ENCODE measurements around the gene RUFY2. TPM values are rescaled to one million over a fixed set of nuclear protein-coding genes. Genes with fewer than 3 reads are reported as not detected.
"Not testable (repeated sequence)": the region's sequence is repeated elsewhere in the genome, so short reads cannot be mapped to it uniquely, and the experiment has no call there.

The RUFY2 gene
- total RNA-seq, 1 donor from 2014 or later: 18.2 TPM

DNA sequence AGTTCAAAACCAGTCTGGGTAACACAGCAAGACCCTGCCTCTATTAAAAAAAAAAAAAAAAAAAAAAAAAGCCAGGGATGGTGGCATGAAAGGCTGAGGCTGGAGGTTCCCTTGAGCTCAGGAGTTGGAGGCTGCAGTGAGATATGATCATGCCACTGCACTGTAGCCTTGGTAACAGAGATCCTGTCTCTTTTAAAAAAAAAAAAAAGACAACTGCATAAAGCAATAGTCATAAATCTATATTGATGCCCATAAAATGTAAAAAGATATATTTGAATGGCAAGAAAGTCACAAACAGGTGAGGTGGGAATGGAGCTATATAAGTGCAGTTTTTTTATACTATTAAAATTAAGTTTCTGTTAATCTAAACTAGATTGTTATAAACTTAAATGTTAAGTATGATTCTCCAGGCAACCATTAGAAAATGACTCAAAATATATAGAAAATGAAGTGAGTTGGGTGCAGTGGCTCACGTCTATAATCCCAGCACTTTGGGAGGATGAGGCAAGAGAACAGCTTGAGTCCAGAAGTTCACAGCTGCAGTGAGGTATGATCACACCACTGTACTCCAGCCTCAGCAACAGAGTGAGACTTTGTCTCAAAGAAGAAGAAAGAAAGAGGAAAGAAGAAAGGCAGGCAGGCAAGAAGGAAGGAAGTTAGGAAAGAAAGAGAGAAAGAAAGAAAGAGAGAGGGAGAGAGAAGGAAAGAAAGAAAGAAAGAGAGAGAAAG lies 88.6 kb downstream of the RUFY2 start:
- no peak for DNase-seq

- no peak for DNase-seq
These were observed 91.5 kb downstream of the RUFY2 start for GRCh38 chr10:68315582-68315981.

DNA sequence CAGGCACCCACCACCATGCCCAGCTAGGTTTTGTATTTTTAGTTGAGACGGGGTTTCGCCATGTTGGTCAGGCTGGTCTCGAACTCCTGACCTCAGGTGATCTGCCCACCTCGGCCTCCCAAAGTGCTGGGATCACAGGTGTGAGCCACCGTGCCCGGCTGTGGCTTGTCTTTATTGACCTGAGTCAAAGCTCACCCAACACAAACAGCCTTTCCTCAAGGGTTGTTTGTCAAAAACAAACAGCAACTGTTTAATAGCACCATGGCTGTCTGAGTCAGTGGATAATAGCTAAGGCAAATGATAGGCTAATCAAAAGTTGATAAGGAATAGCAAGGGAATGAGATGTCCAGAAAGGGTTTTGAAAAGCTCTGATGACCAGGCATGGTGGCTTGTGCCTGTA lies 92.1 kb downstream of the RUFY2 start:
- DNase-seq: not testable (repeated sequence)

DNA sequence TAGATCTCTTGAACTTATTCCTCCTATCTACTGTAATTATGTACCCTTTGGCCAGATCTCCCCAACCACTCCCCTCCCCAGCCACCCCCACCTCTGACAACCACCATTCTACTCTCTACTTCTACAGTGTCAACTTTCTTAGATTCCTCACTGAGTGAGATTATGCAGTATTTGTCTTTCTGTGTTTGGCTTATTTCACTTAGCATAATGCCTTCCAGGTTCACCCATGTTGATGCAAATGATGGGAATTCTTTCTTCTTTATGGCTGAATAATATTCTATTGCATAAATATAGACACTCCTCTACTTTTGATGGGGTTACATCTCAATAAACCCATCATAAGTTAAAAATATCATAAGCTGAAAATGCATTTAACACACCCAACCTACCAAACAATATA lies 96.5 kb downstream of the RUFY2 start:
- DNase-seq: no peak

DNA sequence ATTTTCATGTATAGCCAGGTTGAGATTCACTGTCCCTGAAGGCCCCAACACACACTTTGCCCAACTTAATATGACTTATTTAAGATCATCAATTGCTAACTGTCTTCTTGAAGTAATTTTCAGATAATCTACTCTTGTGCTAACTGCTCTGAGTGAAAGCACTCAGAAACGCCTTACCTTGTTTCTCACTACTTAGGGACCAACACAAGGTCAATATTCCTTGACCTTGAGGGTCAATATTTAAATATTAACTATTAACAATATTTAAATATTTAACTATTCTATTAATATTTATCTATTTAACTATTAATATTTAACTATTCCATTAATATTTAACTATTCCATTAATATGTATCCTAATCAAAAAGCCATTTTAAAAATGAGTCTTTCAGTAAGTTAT lies 101.2 kb downstream of the RUFY2 start:
- no peak for DNase-seq

DNA sequence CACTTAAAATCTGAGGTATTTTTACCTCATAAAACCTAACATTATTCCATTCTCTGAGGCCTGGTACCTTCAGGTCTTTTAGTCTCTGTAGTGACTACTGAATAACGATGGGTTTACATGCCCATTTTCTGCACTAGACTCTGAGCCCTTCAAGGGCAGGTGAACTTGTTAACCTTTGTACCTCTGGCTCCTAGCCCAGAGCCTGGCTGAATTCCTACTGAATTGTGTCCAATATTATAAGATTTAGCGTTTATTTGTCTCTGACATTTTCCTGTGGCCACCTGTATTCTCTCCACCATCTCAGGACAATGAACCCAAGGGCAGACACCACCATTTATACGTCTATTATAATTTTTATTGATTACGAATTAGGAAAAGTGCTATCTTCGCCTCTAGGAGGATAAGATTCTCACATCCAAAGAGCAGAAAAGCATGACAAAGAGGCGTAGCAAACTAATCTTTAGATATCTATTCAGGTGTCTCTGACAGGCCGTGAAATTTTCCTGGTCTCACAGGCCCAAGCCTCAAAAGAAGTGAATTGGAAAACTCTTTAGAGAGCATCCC lies 103.1 kb downstream of the RUFY2 start:
- DNase-seq: no peak

- DNase-seq: no peak
These were observed 104.2 kb downstream of the RUFY2 start for GRCh38 chr10:68302871-68303270.

DNA sequence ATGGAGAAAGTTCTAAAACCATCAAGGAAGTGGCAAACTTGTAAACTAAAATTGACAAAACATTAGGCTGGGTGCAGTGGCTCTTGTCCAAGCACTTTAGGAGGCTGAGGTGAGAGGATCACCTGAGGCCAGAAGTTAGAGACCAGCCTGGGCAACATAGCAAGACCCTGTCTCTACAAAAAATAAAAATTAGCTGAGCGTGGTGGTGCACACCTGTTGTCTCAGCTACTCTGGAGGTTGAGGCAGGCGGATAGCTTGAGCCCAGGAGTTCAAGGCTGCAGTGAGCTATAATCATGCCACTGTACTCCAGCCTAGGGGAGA lies 104.6 kb downstream of the RUFY2 start:
- DNase-seq: no peak

DNA sequence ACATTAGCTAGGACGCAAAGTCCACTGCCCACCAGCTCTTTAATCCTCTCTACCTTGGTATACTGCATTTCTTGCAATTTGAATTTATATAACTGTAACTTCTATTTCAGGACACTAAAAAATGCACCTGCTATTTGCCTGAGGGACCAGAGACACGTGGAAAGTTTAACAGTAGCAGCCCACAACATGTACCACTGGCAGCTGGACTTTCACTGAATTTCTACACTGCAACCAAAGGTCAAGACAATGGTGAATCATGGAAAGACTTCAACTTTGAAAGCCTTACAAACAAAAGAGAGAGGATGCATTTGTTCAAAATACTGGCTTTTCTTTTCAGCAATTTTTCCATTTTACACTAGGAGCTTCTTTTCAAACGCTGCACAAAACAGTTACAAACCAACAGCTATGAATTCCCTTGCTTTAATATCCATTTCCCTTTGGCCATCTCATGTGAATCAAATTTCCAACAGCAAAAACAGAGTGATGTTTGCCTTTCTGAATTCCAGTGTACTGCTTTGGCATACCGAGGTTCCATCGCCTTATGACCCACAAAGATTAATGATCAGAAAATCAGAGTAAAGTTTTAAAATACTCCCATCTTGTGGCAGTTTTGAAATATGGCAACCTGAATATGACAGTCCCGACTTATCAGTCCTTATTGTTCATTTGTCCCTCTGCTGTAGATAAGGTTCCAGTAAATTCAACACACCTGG lies 105.1 kb downstream of the RUFY2 start:
- DNase-seq: peak; percentile 73

DNA sequence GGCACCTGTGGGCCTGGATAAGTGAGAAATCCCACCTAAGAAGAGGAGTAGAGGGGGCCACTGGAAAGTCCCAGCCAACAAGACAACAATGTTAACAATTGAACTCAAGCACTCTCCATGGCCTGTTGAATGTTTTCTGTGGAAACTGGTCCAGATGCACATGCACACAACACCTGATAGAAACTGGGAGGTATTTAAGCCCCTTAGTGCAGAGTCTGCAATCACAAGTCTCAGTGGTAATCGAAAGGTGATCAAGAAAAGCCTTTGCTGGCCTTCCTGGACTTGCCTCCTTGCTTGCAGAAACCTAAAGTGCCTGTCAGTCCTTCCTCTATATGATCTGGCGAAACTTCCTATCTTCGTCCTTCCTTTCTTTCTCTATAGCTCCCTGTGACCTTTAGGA lies 105.8 kb downstream of the RUFY2 start:
- no peak for DNase-seq

DNA sequence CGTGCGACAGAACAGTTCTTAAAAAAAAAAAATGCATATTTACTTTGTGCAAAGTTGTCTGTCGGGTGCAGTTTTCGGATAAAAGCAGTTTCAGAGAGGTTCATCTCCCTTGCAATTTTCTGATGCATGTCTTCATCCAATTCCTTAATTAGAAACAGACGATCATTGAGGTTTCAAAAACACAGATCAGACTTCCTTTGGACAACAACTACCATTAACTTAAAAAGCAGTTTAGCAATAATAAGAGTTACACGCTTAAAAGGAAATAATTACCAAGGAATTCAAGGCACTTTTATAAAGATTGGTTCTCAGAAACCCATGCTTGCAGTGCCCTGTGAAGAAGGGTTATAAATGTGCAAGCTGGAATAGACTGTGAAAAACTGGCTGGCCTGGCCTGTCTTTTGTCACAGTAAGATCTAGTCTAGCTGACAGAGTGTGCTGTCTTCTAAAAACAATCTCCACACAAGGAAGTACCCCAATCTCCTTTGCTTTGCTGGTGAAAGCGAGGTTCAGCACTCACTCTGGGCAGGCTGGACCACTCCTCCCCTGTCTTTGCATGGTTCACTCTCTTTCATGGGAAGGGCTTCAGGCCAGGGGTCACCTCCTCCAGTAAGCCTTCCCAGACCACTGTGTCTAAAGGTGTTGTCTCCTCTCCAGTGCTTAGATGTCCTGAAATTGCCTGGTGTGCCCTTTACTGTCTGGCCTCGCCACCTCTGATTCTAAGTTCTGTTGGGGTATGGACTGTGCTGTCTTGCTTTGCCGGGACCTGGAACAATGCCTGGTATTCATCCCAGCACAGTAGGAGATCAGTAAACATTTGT lies 110.0 kb downstream of the RUFY2 start:
- no peak for DNase-seq

Other genes with a start within 250 kb of the RUFY2 start
- gene ATOH7, start 175.2 kb downstream of the RUFY2 start, total RNA-seq: not detected in 2 replicates
- gene HNRNPH3, start 75.2 kb downstream of the RUFY2 start, total RNA-seq: 19.2 and 40.1 TPM in 2 replicates
- 3.1 and 4.4 TPM in 2 replicates for gene PBLD, start 74.3 kb downstream of the RUFY2 start, total RNA-seq
- gene DNA2, start 64.7 kb upstream of the RUFY2 start, total RNA-seq: 8.7 and 11.6 TPM in 2 replicates
- 8.2 and 13.7 TPM in 2 replicates for gene SLC25A16, start 120.2 kb upstream of the RUFY2 start, total RNA-seq
- 1.2 TPM in 2 replicates for gene TET1, start 153.1 kb upstream of the RUFY2 start, total RNA-seq

All from dermis blood vessel endothelial cell (primary cell).